OCI-LY1 (cell line): ENCODE results near the gene MBD1.

Experiments
- H2AFZ ChIP-seq: fragments of 200-600 bp; sonication (generic), shearing (Covaris generic); 2 replicates; pipeline ENCODE4 v1.6.0; 2014; ENCODE audit warnings: antibody characterized with exemption, mild to moderate bottlenecking, low read length
- H3F3A ChIP-seq: fragments of 200-600 bp; sonication (generic), shearing (Covaris generic); 2 replicates; pipeline ENCODE4 v1.6.0; 2014; ENCODE audit warnings: mild to moderate bottlenecking, antibody characterized with exemption, low read length, moderate library complexity; ENCODE audit not compliant: insufficient read depth
- H3K27ac ChIP-seq: fragments of 200-600 bp; sonication (generic); 2 replicates; pipeline ENCODE4 v1.5.1; 2014; ENCODE audit warnings: low read length, mixed run types, mild to moderate bottlenecking, low read depth; ENCODE audit not compliant: poor library complexity, severe bottlenecking
- H3K27me3 ChIP-seq: fragments of 200-600 bp; sonication (generic); 2 replicates; pipeline ENCODE4 v1.6.0; 2014; ENCODE audit warnings: antibody characterized with exemption, mild to moderate bottlenecking, low read length, moderate library complexity; ENCODE audit not compliant: insufficient read depth
- H3K36me3 ChIP-seq: fragments of 200-600 bp; sonication (generic); 2 replicates; pipeline ENCODE4 v1.6.1; 2014; ENCODE audit warnings: mild to moderate bottlenecking, antibody characterized with exemption, low read length, moderate library complexity, mixed read lengths; ENCODE audit not compliant: insufficient read depth
- H3K4me1 ChIP-seq: fragments of 200-600 bp; sonication (generic); 2 replicates; pipeline ENCODE4 v1.5.1; 2014; ENCODE audit warnings: mild to moderate bottlenecking, low read length, moderate library complexity; ENCODE audit not compliant: insufficient read depth, severe bottlenecking
- H3K4me2 ChIP-seq: fragments of 200-600 bp; sonication (generic), shearing (Covaris generic); 2 replicates; pipeline ENCODE4 v1.6.1; 2014; ENCODE audit warnings: low read length
- H3K4me3 ChIP-seq: fragments of 200-600 bp; sonication (generic); 2 replicates; pipeline ENCODE4 v1.5.1; 2014; ENCODE audit warnings: low read length, low read depth, mild to moderate bottlenecking, mixed read lengths; ENCODE audit not compliant: poor library complexity, severe bottlenecking
- H3K79me2 ChIP-seq: fragments of 200-600 bp; shearing (Covaris generic); 2 replicates; pipeline ENCODE4 v1.6.1; 2016; ENCODE audit warnings: mixed run types, low read length, mixed read lengths; ENCODE audit not compliant: insufficient read depth
- H3K9ac ChIP-seq: fragments of 200-600 bp; sonication (generic), shearing (Covaris generic); 2 replicates; pipeline ENCODE4 v1.6.1; 2014; ENCODE audit warnings: mild to moderate bottlenecking, low read length, mixed read lengths
- H3K9me2 ChIP-seq: fragments of 200-600 bp; sonication (generic), shearing (Covaris generic); 2 replicates; pipeline ENCODE4 v1.6.1; 2014; ENCODE audit warnings: low read depth, mild to moderate bottlenecking, low read length, mixed read lengths
- H3K9me3 ChIP-seq: fragments of 200-600 bp; shearing (Covaris generic); 2 replicates; pipeline ENCODE4 v1.6.1; 2014; ENCODE audit warnings: low read length, mixed read lengths
- H4K20me1 ChIP-seq: fragments of 200-600 bp; sonication (generic), shearing (Covaris generic); 2 replicates; pipeline ENCODE4 v1.6.0; 2016; ENCODE audit warnings: mild to moderate bottlenecking, low read length; ENCODE audit not compliant: insufficient read depth
- EZH2 ChIP-seq: fragments of 200-600 bp; sonication (generic), shearing (Covaris generic); IDR thresholded peaks from 2 replicates; pipeline ENCODE4 v1.8.0; 2017; ENCODE audit warnings: borderline replicate concordance, mixed run types, mild to moderate bottlenecking, antibody characterized with exemption, low read length, moderate library complexity, mixed read lengths
- TF ChIP-seq, protein P1 (sequence below): fragments of 200-600 bp; sonication (generic), shearing (Covaris generic); IDR thresholded peaks from 2 replicates; pipeline ENCODE4 v1.5.1; 2017; ENCODE audit warnings: mild to moderate bottlenecking, antibody characterized with exemption, low read length, moderate library complexity, mixed read lengths

MBD1 gene

DNA sequence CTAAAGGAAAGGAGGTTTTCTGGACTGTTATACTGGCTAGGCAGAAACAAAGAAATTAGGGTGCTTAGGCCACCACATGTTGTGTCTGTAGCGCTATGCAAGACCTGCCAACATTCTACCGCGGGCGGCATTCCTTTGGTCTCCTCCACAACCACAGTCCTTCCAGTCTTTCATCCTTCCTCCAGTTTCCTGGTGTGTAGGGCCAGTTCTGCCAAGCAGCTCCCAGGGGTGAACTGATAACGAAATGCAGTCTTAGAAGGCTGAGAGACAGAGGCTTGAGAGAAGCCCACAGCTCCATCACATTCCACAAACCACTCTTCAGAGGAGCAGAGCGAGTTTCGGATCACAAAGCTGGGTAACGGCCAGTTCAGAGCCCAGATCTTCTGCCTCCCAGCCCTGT lies 25.6 kb upstream of the MBD1 start:
- peaks cover under 1% of the 10 kb centered on the region for H3F3A ChIP-seq
- no peak overlapping the region; the same call in 1 of the 2 replicates for H3K9ac ChIP-seq
- no peak overlapping the region for H3K27ac ChIP-seq
- peaks cover 5% of the 10 kb centered on the region for H3K9me3 ChIP-seq
- H3K4me2 ChIP-seq = peak overlapping the region; percentile 87
- no peaks in the 10 kb centered on the region for H3K79me2 ChIP-seq
- H3K9me2 ChIP-seq = no peaks in the 10 kb centered on the region
- peaks cover 30% of the 10 kb centered on the region for H3K4me1 ChIP-seq
- no peak for TF ChIP-seq EZH2
- TF ChIP-seq, protein P1, sequence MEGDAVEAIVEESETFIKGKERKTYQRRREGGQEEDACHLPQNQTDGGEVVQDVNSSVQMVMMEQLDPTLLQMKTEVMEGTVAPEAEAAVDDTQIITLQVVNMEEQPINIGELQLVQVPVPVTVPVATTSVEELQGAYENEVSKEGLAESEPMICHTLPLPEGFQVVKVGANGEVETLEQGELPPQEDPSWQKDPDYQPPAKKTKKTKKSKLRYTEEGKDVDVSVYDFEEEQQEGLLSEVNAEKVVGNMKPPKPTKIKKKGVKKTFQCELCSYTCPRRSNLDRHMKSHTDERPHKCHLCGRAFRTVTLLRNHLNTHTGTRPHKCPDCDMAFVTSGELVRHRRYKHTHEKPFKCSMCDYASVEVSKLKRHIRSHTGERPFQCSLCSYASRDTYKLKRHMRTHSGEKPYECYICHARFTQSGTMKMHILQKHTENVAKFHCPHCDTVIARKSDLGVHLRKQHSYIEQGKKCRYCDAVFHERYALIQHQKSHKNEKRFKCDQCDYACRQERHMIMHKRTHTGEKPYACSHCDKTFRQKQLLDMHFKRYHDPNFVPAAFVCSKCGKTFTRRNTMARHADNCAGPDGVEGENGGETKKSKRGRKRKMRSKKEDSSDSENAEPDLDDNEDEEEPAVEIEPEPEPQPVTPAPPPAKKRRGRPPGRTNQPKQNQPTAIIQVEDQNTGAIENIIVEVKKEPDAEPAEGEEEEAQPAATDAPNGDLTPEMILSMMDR = no peak
- H3K27me3 ChIP-seq = no peaks in the 10 kb centered on the region
- H2AFZ ChIP-seq = no peak overlapping the region
- H3K36me3 ChIP-seq = no peaks in the 10 kb centered on the region; the same call in 1 of the 2 replicates
- peak overlapping the region; percentile 59 for H3K4me3 ChIP-seq
- H4K20me1 ChIP-seq = no peaks in the 10 kb centered on the region

GRCh38 chr18:50301074-50301473 lies 19.8 kb upstream of the MBD1 start:
- Histone ChIP-seq H3K9me3 (peaks cover 5% of the 10 kb centered on the region), H3K27ac (no peak overlapping the region), H3K36me3 (no peaks in the 10 kb centered on the region; the same call in 1 of the 2 replicates), H3K9ac (no peak overlapping the region), H2AFZ (no peak overlapping the region), H3K4me1 (peaks cover 11% of the 10 kb centered on the region), H4K20me1 (no peaks in the 10 kb centered on the region), H3K4me2 (no peak overlapping the region), H3F3A (no peaks in the 10 kb centered on the region), H3K4me3 (no peak overlapping the region), H3K27me3 (no peaks in the 10 kb centered on the region), H3K79me2 (no peaks in the 10 kb centered on the region), H3K9me2 (no peaks in the 10 kb centered on the region)
- TF ChIP-seq, protein P1 = no peak
- TF ChIP-seq EZH2 = no peak

DNA sequence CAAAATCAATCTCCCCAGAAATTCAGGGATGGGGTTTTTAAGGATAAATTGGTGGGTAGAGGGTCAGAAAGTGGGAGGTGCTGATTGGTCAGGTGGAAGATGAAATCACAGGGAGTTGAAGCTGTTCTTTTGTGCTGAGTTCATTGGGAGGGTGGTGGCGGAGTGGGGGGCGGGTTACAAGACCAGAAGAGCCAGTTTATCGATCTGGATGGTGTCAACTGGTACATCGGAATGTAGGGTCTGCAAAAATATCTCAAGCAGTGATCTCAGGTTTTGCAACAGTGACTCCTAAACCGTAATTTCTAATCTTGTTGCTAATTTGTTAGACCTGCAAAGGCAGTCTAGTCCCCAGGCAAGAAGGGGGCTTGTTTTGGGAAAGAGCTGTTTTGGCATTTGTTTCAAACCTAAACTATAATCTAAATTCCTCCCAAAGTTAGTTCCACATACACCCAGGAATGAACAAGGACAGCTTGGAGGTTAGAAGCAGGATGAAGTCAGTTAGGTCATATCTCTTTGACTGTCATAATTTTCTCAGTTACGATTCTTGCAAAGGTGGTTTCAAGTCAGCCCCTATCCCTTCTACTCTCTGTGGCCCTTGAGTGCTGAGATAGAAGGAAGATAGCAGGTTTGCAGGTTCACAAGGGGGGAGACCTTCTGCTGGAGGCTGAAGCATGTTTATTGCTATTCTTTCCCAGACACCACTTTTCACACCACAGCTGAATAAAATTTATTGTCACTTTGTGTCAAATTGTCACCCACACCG lies 18.5 kb upstream of the MBD1 start:
- no peaks in the 10 kb centered on the region for H3K27me3 ChIP-seq
- H3F3A ChIP-seq = no peaks in the 10 kb centered on the region
- no peaks in the 10 kb centered on the region for H4K20me1 ChIP-seq
- no peak overlapping the region for H3K4me3 ChIP-seq
- H3K9me3 ChIP-seq = no peaks in the 10 kb centered on the region
- no peak overlapping the region for H3K27ac ChIP-seq
- H3K36me3 ChIP-seq = no peaks in the 10 kb centered on the region; the same call in 1 of the 2 replicates
- no peak for TF ChIP-seq EZH2
- TF ChIP-seq, protein P1 = no peak
- peaks cover 11% of the 10 kb centered on the region for H3K4me1 ChIP-seq
- no peak overlapping the region for H3K9ac ChIP-seq
- H3K79me2 ChIP-seq = no peaks in the 10 kb centered on the region
- no peak overlapping the region for H3K4me2 ChIP-seq
- no peaks in the 10 kb centered on the region for H3K9me2 ChIP-seq
- no peak overlapping the region for H2AFZ ChIP-seq
